ENCODE results near the gene RHOH. TPM values are rescaled to one million over a fixed set of nuclear protein-coding genes. Genes with fewer than 3 reads are reported as not detected.
A peak's percentile ranks its signal among the peaks of the same experiment; 100 is the strongest.

Gene RHOH
- total and polyA plus RNA-seq, 10 of the 15 experiments (the other 5 are each of a cell fraction or from before 2014, with no cell fraction given): 46.5 to 120 (median 57.9) TPM

- peak; percentile 60; the same call in 1 of the 2 replicates for TF ChIP-seq IKZF1 (conservative IDR thresholded peaks at IDR 0.05)
- no peak; the same call in 1 of the 2 replicates for TF ChIP-seq PAX5 (IDR thresholded peaks at IDR 0.05; ENCODE audit: borderline replicate concordance, low read depth, low read length)
- TF ChIP-seq HDAC2 (IDR thresholded peaks at IDR 0.05): no peak
- TF ChIP-seq MTA3 (IDR thresholded peaks at IDR 0.05; ENCODE audit: borderline replicate concordance, low read length): no peak
- peak; percentile 59 to 65; a peak in 3 of 4 replicates for TF ChIP-seq IKZF2 (IDR thresholded peaks at IDR 0.05)
- no peak for TF ChIP-seq BRCA1 (IDR thresholded peaks at IDR 0.05; ENCODE audit: low read depth, low read length)
- no peak; the same call in 1 of the 2 replicates for TF ChIP-seq MAX (IDR thresholded peaks at IDR 0.05; ENCODE audit: low read depth, low read length)
- TF ChIP-seq JUNB (IDR thresholded peaks at IDR 0.05): no peak
Observed at GRCh38 chr4:40197879-40198689, 1.3 kb downstream of the RHOH start (continued).

- ChIA-PET POLR2A (interaction anchor here (1.0 to 12.0 kb wide), 9 partner anchors 9 to 143 kb away, joined by 4 to 214 read pairs (median 10); partner anchors contain the start of gene N4BP2), RAD21 (ENCODE audit: unreplicated experiment) (interaction anchor here (1.3 to 18.0 kb wide), 8 partner anchors 9 to 141 kb away, joined by 5 to 356 read pairs (median 17); no protein-coding TSS in a partner anchor), CTCF (interaction anchor here (0.7 to 2.9 kb wide), 8 partner anchors 8 to 113 kb away, joined by 3 to 17 read pairs (median 4); no protein-coding TSS in a partner anchor), SMC1A (ENCODE audit: uncharacterized antibody, unreplicated experiment) (interaction anchor here (1.0 to 20.3 kb wide), 10 partner anchors 10 to 141 kb away, joined by 3 to 374 read pairs (median 6); no protein-coding TSS in a partner anchor)
- Histone ChIP-seq H3K27ac (ENCODE audit: control insufficient read depth, insufficient read depth) (peak overlapping the region; percentile 92), H3K79me2 (ENCODE audit: control insufficient read depth, insufficient read depth, low read length) (peaks cover 98% of the 10 kb centered on the region), H3K9ac (ENCODE audit: control insufficient read depth, insufficient read depth, low read length) (peak overlapping the region; percentile 99), H4K20me1 (ENCODE audit: control insufficient read depth, insufficient read depth) (no peaks in the 10 kb centered on the region), H3K4me1 (ENCODE audit: control insufficient read depth, insufficient read depth, low read length) (no peaks in the 10 kb centered on the region), H2AFZ (ENCODE audit: control insufficient read depth, low read depth, low read length) (no peak overlapping the region), H3K4me3 (peak overlapping the region; percentile 88), H3K9me3 (replicated peaks; ENCODE audit: control insufficient read depth, insufficient read depth, low read length) (no peaks in the 10 kb centered on the region), H3K4me2 (ENCODE audit: control insufficient read depth, insufficient read depth) (peak overlapping the region; percentile 75), H3K27me3 (replicated peaks in 1 of 2; ENCODE audit: control insufficient read depth in 2 of 2, insufficient read depth in 2 of 2, low read length in 1 of 2) (no peaks in the 10 kb centered on the region), H3K36me3 (ENCODE audit: control insufficient read depth in 2 of 2, insufficient read depth in 2 of 2, low read length in 1 of 2) (no peaks in the 10 kb centered on the region; a peak in 1 of 4 replicates)
- in situ Hi-C loops (cut with MboI): loop anchor here (25.0 kb wide), 1 partner anchor 1387 kb away; the partner anchor contains the start of gene TLR1
- DNase-seq (ENCODE audit: low read depth, low spot score) (no peak), ATAC-seq (peak; percentile 5), FAIRE-seq (no peak)
- BruUV-seq (replicated peaks): no TSS peak
- intact Hi-C loops (cut with micrococcal nuclease; ENCODE audit: unreplicated experiment): loop anchor here (5.0 to 10.0 kb wide), 4 partner anchors 423 to 1154 kb away; no protein-coding TSS in a partner anchor
- WGBS (ENCODE audit: insufficient coverage, insufficient replicate concordance, low lambda C conversion rate, missing lambda C conversion rate): 0% methylated on average over 6 of the region's 6 CpGs
- TF ChIP-seq ZBTB33 (IDR thresholded peaks at IDR 0.05) (no peak), CBX5 (IDR thresholded peaks at IDR 0.05; ENCODE audit: low read depth) (no peak), PML (IDR thresholded peaks at IDR 0.05; ENCODE audit: low read length) (no peak), SREBF1 (IDR thresholded peaks at IDR 0.05; ENCODE audit: low read length) (no peak), MLLT1 (IDR thresholded peaks at IDR 0.05) (peak; percentile 6), EED (IDR thresholded peaks at IDR 0.05; ENCODE audit: low read depth) (peak; percentile 69), POU2F2 (IDR thresholded peaks at IDR 0.05; ENCODE audit: borderline replicate concordance, low read depth, low read length) (peak; percentile 26; the same call in 1 of the 3 replicates), POLR2AphosphoS5 (IDR thresholded peaks at IDR 0.05; ENCODE audit: low read length) (peak; percentile 18), BCL3 (IDR thresholded peaks at IDR 0.05; ENCODE audit: borderline replicate concordance, insufficient read depth, low read depth, low read length, poor library complexity, severe bottlenecking) (no peak)
Observed at GRCh38 chr4:40199179-40199670, 2.4 kb downstream of the RHOH start.

Measured in GM12878 (cell line).